ENCODE data around the gene TRIM44. TPM values are rescaled to one million over a fixed set of nuclear protein-coding genes. Genes with fewer than 3 reads are reported as not detected.

The TRIM44 gene
- total and polyA plus RNA-seq, 8 donors: 57.6 to 72.1 (median 65.2) TPM

- Histone ChIP-seq H3K27ac (no peak overlapping the region), H3K9me3 (peaks cover 0 to 19% of the 10 kb centered on the region in 2 donors), H3K4me1 (peaks cover 0 to 6% of the 10 kb centered on the region in 2 donors), H3K4me3 (no peak overlapping the region), H3K27me3 (no peaks in the 10 kb centered on the region), H3K36me3 (peaks cover 0 to 44% of the 10 kb centered on the region in 2 donors)
- TF ChIP-seq CTCF (IDR thresholded peaks at IDR 0.05): no peak
- ATAC-seq (no peak), DNase-seq (no peak)
- intact Hi-C loops (cut with DNase I): no loop called here
Measured at GRCh38 chr11:35727140-35727539, 64.6 kb downstream of the TRIM44 start.

- ATAC-seq (no peak), DNase-seq (no peak)
- intact Hi-C loops (cut with DNase I): no loop called here
- Histone ChIP-seq H3K4me1 (no peaks in the 10 kb centered on the region), H3K27me3 (no peaks in the 10 kb centered on the region), H3K27ac (no peak overlapping the region), H3K9me3 (peaks cover 0 to 19% of the 10 kb centered on the region in 2 donors), H3K4me3 (no peak overlapping the region), H3K36me3 (peaks cover 0 to 44% of the 10 kb centered on the region in 2 donors)
- TF ChIP-seq CTCF (IDR thresholded peaks at IDR 0.05): no peak
Measured at GRCh38 chr11:35730254-35730653, 67.7 kb downstream of the TRIM44 start.

- no peak for TF ChIP-seq CTCF (IDR thresholded peaks at IDR 0.05)
- intact Hi-C loops (cut with DNase I): no loop called here
- peaks cover 0 to 42% of the 10 kb centered on the region in 2 donors for H3K36me3 ChIP-seq
- ATAC-seq (no peak), DNase-seq (no peak)
- H3K9me3 ChIP-seq: peaks cover 0 to 13% of the 10 kb centered on the region in 2 donors
- no peak overlapping the region for H3K4me3 ChIP-seq
- peak overlapping the region in 1 of 2 donors; percentile 21 for H3K27ac ChIP-seq
- H3K27me3 ChIP-seq: no peaks in the 10 kb centered on the region
- H3K4me1 ChIP-seq: no peaks in the 10 kb centered on the region
Measured at GRCh38 chr11:35734669-35735410, 72.3 kb downstream of the TRIM44 start.

GRCh38 chr11:35735411-35735810, 72.8 kb downstream of the TRIM44 start:
- H3K9me3 ChIP-seq: peaks cover 0 to 7% of the 10 kb centered on the region in 2 donors
- no peak for TF ChIP-seq CTCF (IDR thresholded peaks at IDR 0.05)
- ATAC-seq (no peak), DNase-seq (no peak)
- H3K4me1 ChIP-seq: no peaks in the 10 kb centered on the region
- intact Hi-C loops (cut with DNase I): no loop called here
- H3K27me3 ChIP-seq: no peaks in the 10 kb centered on the region
- H3K36me3 ChIP-seq: peaks cover 0 to 36% of the 10 kb centered on the region in 2 donors
- H3K27ac ChIP-seq: peak overlapping the region in 1 of 2 donors; percentile 21
- H3K4me3 ChIP-seq: no peak overlapping the region

- no peak for TF ChIP-seq CTCF (IDR thresholded peaks at IDR 0.05)
- no peaks in the 10 kb centered on the region for H3K27me3 ChIP-seq
- no peak overlapping the region for H3K27ac ChIP-seq
- DNase-seq: peak in 1 of 4 donors; percentile 5
- H3K4me1 ChIP-seq: no peaks in the 10 kb centered on the region
- H3K9me3 ChIP-seq: peaks cover 0 to 3% of the 10 kb centered on the region in 2 donors
- H3K4me3 ChIP-seq: no peak overlapping the region
- peaks cover 0 to 32% of the 10 kb centered on the region in 2 donors for H3K36me3 ChIP-seq
- intact Hi-C loops (cut with DNase I): no loop called here
- no peak for ATAC-seq
Measured at GRCh38 chr11:35735903-35736302, 73.3 kb downstream of the TRIM44 start.
